Tibial nerve (tissue), 4 donors: ENCODE data around the gene RNU6-1. TPM values are rescaled to one million over a fixed set of nuclear protein-coding genes. Genes with fewer than 3 reads are reported as not detected.

Experiments
- DNase-seq, 2 donors: peaks; one replicate each; pipeline ENCODE4 v3.0.0-alpha.2; 2019; ENCODE audit warnings: low spot score in 2 of 2
- H3K27ac ChIP-seq, 4 donors: fragments of 200-600 bp; sonication (generic) in 3 of 4; one replicate each; pipeline ENCODE4 v1.5.1; 2017 to 2019; ENCODE audit warnings: mild to moderate bottlenecking in 1 of 4
- H3K27me3 ChIP-seq, 2 donors: fragments of 200-600 bp; sonication (generic) in 1 of 2; one replicate each; pipeline versions ENCODE4 v1.5.1 to v1.6.0; 2017 to 2019
- H3K36me3 ChIP-seq, 3 donors: fragments of 200-600 bp; sonication (generic); one replicate each; pipeline ENCODE4 v1.5.1; 2018 to 2019
- H3K4me1 ChIP-seq, 4 donors: fragments of 200-600 bp; sonication (generic) in 3 of 4; one replicate each; pipeline ENCODE4 v1.5.1; 2017 to 2019
- H3K4me3 ChIP-seq, 4 donors: fragments of 200-600 bp; sonication (generic) in 3 of 4; one replicate each; pipeline ENCODE4 v1.5.1; 2017 to 2019; ENCODE audit warnings: mild to moderate bottlenecking in 1 of 4, moderate library complexity in 1 of 4
- H3K9me3 ChIP-seq, 4 donors: fragments of 200-600 bp; sonication (generic) in 3 of 4; one replicate each; pipeline ENCODE4 v1.5.1; 2017 to 2019
- CTCF ChIP-seq, 5 experiments: fragments of 200-600 bp in 3 of 5; fragments of 450-650 bp in 2 of 5; sonication (generic) in 3 of 5; IDR thresholded peaks; one replicate each; pipeline ENCODE4 v1.5.1; 2016 to 2019; ENCODE audit warnings: antibody characterized with exemption in 5 of 5, mild to moderate bottlenecking in 3 of 5, moderate library complexity in 2 of 5
- EP300 ChIP-seq, 2 donors: sonication (generic); formaldehyde crosslinking; IDR thresholded peaks; one replicate each; pipeline ENCODE4 v1.6.1; 2017; ENCODE audit warnings: antibody characterized with exemption in 2 of 2, mild to moderate bottlenecking in 1 of 2
- POLR2A ChIP-seq, 2 donors: fragments of 450-650 bp; IDR thresholded peaks; one replicate each; pipeline ENCODE4 v1.6.1; 2017; ENCODE audit warnings: antibody characterized with exemption in 2 of 2, mild to moderate bottlenecking in 2 of 2, moderate library complexity in 2 of 2
- WGBS, 2 donors: methylation state at CpG; one replicate each; pipeline ENCODE4 v1.1.5; 2018; 5-methylcytosine and 5-hydroxymethylcytosine counted together
- total RNA-seq, 4 donors: library from RNA; depleted of rRNA; stranded (reverse); fragments of >200 nt; gene quantifications; one replicate each; pipeline ENCODE4 v1.1.0, GENCODE V29; 2016

The RNU6-1 gene
- total RNA-seq, 4 donors from 2014 or later: not detected

- Histone ChIP-seq H3K36me3 (no peaks in the 10 kb centered on the region), H3K4me3 (no peak overlapping the region), H3K4me1 (peaks cover 0 to 67% (median 10%) of the 10 kb centered on the region in 4 donors), H3K27ac (no peak overlapping the region), H3K9me3 (peaks cover 0 to 10% (median 0%) of the 10 kb centered on the region in 4 donors), H3K27me3 (peaks cover 10 to 96% of the 10 kb centered on the region in 2 donors)
- peak in 1 of 2 donors; percentile 39 for DNase-seq
- WGBS, 2 donors: 3 to 4% methylated on average over 36 to 39 of the region's 39 CpGs
- no peak for TF ChIP-seq CTCF (IDR thresholded peaks at IDR 0.05)
- no peak for TF ChIP-seq EP300 (IDR thresholded peaks at IDR 0.05)
- no peak for TF ChIP-seq POLR2A (IDR thresholded peaks at IDR 0.05)
These were observed 18.7 kb downstream of the RNU6-1 start for GRCh38 chr15:67820992-67821783.

- H3K9me3 ChIP-seq: peaks cover 0 to 17% (median 2%) of the 10 kb centered on the region in 4 donors
- no peak overlapping the region for H3K27ac ChIP-seq
- no peak for DNase-seq
- H3K27me3 ChIP-seq: peaks cover 10 to 95% of the 10 kb centered on the region in 2 donors
- no peak overlapping the region for H3K4me3 ChIP-seq
- 10% methylated on average over 48 to 49 of the region's 50 CpGs for WGBS, 2 donors
- H3K4me1 ChIP-seq: peaks cover 0 to 59% (median 7%) of the 10 kb centered on the region in 4 donors
- TF ChIP-seq CTCF (IDR thresholded peaks at IDR 0.05) (no peak), EP300 (IDR thresholded peaks at IDR 0.05) (no peak), POLR2A (IDR thresholded peaks at IDR 0.05) (no peak)
- peaks cover 0 to 7% (median 0%) of the 10 kb centered on the region in 3 donors for H3K36me3 ChIP-seq
These were observed 19.5 kb downstream of the RNU6-1 start for GRCh38 chr15:67820122-67820991.

- DNase-seq: no peak
- peaks cover 0 to 24% (median 2%) of the 10 kb centered on the region in 4 donors for H3K9me3 ChIP-seq
- peaks cover 0 to 52% (median 4%) of the 10 kb centered on the region in 4 donors for H3K4me1 ChIP-seq
- 9 to 10% methylated on average over 19 of the region's 19 CpGs for WGBS, 2 donors
- no peak for TF ChIP-seq POLR2A (IDR thresholded peaks at IDR 0.05)
- no peak for TF ChIP-seq CTCF (IDR thresholded peaks at IDR 0.05)
- TF ChIP-seq EP300 (IDR thresholded peaks at IDR 0.05): no peak
- peaks cover 10 to 95% of the 10 kb centered on the region in 2 donors for H3K27me3 ChIP-seq
- peaks cover 0 to 15% (median 0%) of the 10 kb centered on the region in 3 donors for H3K36me3 ChIP-seq
- no peak overlapping the region for H3K27ac ChIP-seq
- H3K4me3 ChIP-seq: no peak overlapping the region
These were observed 20.2 kb downstream of the RNU6-1 start for GRCh38 chr15:67819636-67820035.

GRCh38 chr15:67818464-67818863, 21.4 kb downstream of the RNU6-1 start:
- Histone ChIP-seq H3K9me3 (peaks cover 0 to 25% (median 2%) of the 10 kb centered on the region in 4 donors), H3K36me3 (peaks cover 0 to 19% (median 0%) of the 10 kb centered on the region in 3 donors), H3K4me1 (peaks cover 0 to 41% (median 4%) of the 10 kb centered on the region in 4 donors), H3K27ac (no peak overlapping the region), H3K27me3 (peaks cover 10 to 86% of the 10 kb centered on the region in 2 donors), H3K4me3 (no peak overlapping the region)
- WGBS, 2 donors: 73 to 78% methylated on average over 3 of the region's 3 CpGs
- no peak for DNase-seq
- TF ChIP-seq POLR2A (IDR thresholded peaks at IDR 0.05) (no peak), EP300 (IDR thresholded peaks at IDR 0.05) (no peak), CTCF (IDR thresholded peaks at IDR 0.05) (no peak)
